Fibroblast of lung (primary cell): ENCODE data around the gene PCDH9.
A peak's percentile ranks its signal among the peaks of the same experiment; 100 is the strongest.

Experiments
- CTCF ChIP-seq, 2 donors: IDR thresholded peaks in 1 of 2; conservative IDR thresholded peaks in 1 of 2; 1 replicate in 1 of 2; 2 replicates in 1 of 2; pipeline ENCODE4 v1.5.1; 2011 to 2012; ENCODE audit warnings: low read length in 2 of 2, control low read depth in 1 of 2, inconsistent platforms in 1 of 2, low read depth in 1 of 2, mild to moderate bottlenecking in 1 of 2
- EZH2 ChIP-seq: IDR thresholded peaks from 2 replicates; pipeline ENCODE4 v1.5.1; 2012; ENCODE audit warnings: low read length, control low read depth, mild to moderate bottlenecking; ENCODE audit errors: missing control alignments

- peak in 1 of 2 donors; percentile 19 for TF ChIP-seq CTCF (conservative IDR thresholded peaks at IDR 0.05 in 1 of 2, IDR thresholded peaks at IDR 0.05 in 1 of 2; ENCODE audit: low read depth in 1 of 2, low read length in 2 of 2)
- no peak for TF ChIP-seq EZH2
These were observed 154.9 kb downstream of the PCDH9 start for GRCh38 chr13:67075239-67075638.
